ENCODE data around the gene SLC16A12. TPM values are rescaled to one million over a fixed set of nuclear protein-coding genes. Genes with fewer than 3 reads are reported as not detected.

SLC16A12 gene, protein sequence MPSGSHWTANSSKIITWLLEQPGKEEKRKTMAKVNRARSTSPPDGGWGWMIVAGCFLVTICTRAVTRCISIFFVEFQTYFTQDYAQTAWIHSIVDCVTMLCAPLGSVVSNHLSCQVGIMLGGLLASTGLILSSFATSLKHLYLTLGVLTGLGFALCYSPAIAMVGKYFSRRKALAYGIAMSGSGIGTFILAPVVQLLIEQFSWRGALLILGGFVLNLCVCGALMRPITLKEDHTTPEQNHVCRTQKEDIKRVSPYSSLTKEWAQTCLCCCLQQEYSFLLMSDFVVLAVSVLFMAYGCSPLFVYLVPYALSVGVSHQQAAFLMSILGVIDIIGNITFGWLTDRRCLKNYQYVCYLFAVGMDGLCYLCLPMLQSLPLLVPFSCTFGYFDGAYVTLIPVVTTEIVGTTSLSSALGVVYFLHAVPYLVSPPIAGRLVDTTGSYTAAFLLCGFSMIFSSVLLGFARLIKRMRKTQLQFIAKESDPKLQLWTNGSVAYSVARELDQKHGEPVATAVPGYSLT
- total RNA-seq, result 3.2 TPM in 1 of 2 replicates, not detected in the other

DNA sequence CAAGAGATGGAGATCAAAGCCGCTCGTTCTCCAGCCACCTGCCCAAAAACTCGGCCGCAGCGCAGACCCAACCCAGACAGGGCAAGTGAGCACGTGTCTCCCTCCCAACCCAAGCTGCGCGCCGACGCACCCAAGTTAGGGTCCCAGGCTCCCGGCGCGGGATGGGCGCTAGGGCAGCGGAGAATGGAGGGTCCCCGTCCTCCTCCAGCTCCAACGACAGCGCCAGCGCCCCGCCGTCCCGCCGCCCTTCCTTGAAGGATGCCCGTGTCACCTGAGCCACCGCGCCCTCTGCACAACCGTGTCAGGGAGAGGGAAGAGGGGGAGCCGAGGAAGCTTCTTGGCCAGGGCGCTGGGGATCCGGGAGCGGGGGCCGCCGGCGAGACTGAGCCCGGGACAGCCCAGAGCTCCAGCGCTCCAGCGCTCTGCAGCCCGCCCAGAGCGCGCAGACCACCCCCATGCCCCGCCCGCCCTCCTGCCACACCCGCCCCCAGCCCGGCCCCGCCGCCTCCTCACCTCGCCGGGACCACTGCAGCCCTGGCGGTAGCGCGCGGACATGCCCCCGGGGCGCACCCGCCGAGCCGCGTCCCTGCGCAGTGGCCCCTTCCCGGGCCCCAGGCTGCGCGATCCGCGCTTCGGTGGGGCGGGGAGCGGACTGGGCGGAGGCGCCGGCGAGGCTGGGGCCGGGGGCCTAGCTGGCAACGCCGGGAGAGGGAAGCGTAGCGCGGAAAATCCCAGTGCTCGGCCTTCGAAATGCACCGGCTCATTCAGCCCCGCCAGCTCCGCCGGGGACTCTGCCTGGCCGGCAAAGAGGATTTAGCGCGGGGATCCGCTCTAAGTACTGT is at the start of gene SLC16A12:
SLC16A12 (minus strand) TSS at position 424 of the 842 bp plus-strand sequence. CDS start 73,016 bp downstream, outside the sequence.

DNA sequence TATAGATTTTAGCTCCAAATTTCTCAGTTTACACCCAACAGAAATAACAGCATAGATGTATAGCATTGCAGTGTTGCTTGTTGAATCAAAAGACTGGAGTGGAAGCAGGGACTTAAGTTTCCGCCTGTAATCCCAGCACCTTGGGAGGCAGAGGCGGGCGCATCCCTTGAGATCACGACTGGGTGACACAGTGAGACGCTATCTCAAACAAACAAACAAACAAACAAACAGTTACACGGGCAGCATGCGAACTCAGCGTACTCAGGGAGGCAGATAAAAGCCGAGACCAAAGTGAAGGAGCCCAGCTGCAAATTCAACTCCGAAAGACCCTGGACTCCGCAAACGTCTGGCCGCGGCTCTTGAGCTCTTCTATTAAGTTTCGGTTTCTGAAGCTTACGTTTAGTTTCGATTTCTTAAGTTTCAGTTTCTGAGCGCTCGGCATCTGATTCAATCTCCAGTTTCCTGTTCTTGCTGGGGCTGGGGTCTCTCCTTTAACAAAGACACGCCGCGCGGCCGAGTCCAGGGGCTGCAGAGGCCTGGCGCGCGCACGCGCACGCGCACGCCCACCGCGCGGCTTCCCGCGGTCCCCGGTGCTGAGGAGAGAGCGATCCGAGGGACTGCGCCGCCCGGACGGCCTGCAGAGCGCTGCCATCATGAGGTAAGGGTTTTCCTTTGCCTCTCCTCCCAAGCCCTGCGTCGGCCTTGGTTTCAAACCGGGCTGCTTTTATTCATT is 121.1 kb downstream of the SLC16A12 start, which contains the start of gene IFIT5:
IFIT5 (plus strand) TSS at position 423 of the 733 bp plus-strand sequence; CDS start at position 654, 231 bp downstream.

DNA sequence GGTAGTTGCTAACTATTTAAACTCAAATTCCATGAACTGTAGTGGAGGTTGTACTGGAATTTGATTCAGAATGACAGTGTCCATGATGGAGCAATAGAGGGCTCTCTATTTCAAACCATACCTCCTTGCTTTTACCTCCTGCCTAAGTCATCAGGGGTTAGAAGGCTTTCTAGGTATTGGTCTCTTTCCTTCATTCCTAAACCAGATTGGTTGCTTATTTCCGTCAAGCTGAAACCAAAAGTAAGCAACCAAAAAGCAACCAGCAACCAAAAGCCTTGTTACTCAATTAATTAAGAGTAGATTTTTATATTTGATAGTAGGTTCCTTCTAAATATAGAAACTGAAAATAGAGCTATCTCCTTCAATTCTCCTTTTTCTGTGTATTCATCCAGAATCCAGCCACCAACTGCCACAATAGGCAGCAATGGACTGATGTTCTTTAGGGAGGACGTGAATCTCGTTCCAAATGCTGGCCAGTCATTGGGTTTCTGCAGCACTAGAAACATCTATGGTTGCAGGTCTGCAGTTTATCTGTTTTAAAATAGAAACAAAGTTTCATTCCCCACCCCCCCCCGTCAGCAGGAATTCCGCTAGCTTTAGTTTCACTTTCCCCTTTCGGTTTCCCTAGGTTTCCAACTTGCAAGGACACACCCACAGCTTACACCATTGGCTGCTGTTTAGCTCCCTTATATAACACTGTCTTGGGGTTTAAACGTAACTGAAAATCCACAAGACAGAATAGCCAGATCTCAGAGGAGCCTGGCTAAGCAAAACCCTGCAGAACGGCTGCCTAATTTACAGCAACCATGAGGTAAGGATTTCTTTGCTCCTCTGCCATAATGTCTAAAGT is 143.3 kb downstream of the SLC16A12 start, which contains the start of gene IFIT1:
IFIT1 (plus strand) TSS at position 717 of the 850 bp plus-strand sequence; CDS start at position 807, 90 bp downstream.

Other genes starting within 250 kb of the SLC16A12 start
- gene IFIT2, start 233.5 kb downstream of the SLC16A12 start, total RNA-seq, result 0.81 and 1.7 TPM in 2 replicates
- 1.7 and 3.5 TPM in 2 replicates for gene IFIT3, start 207.6 kb downstream of the SLC16A12 start, total RNA-seq
- not detected in 2 replicates for gene IFIT1B, start 157.5 kb downstream of the SLC16A12 start, total RNA-seq
- 1.1 and 1.8 TPM in 2 replicates for gene IFIT1, start 143.0 kb downstream of the SLC16A12 start, total RNA-seq
- 4.4 and 12.1 TPM in 2 replicates for gene IFIT5, start 121.0 kb downstream of the SLC16A12 start, total RNA-seq
- 3.1 and 3.7 TPM in 2 replicates for gene PANK1, start 109.6 kb upstream of the SLC16A12 start, total RNA-seq
- 8.6 and 14.4 TPM in 2 replicates for gene KIF20B, start 166.0 kb upstream of the SLC16A12 start, total RNA-seq

Measured in endothelial cell of coronary artery (primary cell).